HG02981 (cell line): ENCODE data around the gene ALOX5.
"Not testable (repeated sequence)": the region's sequence is repeated elsewhere in the genome, so short reads cannot be mapped to it uniquely, and the experiment has no call there.

ENCODE experiments used
- ATAC-seq: cut with Tn5 transposase; IDR thresholded peaks from one replicate; pipeline ENCODE4 v1.9.1; 2021; ENCODE audit warnings: mild to moderate bottlenecking, moderate library complexity; ENCODE audit not compliant: unreplicated experiment

The ALOX5 gene

DNA sequence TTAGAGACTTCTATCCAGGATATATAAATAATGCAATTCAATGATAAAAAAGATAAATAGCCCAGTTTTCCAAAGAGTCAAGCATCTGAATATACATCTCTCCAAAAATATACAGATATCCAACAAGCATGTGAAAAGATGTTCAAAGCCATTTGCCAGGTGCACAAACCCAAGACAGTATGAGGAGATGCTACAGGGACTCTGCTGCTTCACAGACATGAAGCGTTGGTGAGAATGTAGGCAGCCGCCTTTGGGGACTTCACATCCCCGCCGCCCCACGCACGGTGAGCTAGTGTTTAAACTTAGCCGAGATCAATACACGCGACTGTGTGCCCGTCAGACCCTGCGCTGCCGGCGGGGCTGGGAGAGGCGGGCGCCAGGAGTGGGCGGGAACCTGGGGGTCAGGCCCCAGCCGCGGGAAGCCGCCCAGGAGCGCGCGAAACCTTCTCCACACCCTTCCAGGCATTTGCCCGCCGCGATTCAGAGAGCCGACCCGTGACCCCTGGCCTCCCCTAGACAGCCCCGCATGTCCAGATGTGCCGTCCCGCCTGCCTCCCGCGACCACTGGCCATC lies 927 bp upstream of the ALOX5 start:
- peak; percentile 34 for ATAC-seq

DNA sequence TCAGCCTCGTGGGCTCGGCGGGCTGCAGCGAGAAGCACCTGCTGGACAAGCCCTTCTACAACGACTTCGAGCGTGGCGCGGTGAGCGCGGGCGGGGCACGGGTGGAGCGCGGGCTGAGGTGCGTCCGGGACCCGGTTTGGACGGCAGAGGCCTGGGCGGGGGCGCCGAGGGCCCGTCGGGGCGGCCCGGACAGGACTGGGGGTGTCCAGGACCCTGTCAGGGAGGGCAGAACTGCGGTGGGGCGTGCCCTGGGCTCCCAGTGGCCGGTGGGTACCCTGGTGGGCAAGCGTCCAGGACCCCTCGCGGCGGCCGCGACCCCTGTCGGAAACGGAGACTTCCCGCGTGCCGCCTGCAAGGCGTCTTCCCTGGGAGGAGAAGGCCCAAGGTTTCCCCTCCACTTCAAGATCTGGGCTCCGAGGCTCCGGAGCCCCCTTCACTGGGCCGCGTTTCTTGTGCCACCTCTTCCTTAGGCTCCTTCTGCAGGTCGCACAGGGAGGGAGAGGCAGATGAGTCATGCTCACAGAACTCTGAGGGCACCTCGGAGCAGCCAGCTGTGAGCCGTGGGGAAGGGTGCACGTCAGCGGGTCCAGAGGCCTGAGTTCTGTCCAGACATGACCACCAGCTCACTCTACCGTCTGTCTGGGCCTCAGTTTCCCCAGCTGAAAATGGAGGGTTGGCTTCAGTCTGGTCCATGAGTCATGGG lies 485 bp downstream of the ALOX5 start:
- no peak for ATAC-seq

DNA sequence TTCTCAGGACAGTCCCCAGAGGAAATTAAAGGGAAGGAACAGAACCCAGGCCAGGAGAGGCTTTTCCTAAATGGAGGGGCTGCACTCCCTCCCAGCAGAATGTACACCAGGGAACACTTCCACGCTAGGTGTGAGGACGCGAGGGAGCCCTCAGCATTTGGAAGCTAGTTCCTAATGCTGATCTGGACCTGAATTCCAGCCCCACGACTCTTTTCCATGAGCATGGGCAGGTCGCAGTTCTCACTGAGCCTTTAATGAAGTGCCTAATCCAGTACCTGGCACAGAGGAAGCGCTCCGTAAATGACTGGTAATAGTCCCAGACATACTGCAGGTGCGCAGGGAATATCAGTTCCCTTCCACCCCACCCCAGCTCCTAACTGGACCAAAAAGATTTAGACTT lies 1.1 kb downstream of the ALOX5 start:
- ATAC-seq, result no peak

DNA sequence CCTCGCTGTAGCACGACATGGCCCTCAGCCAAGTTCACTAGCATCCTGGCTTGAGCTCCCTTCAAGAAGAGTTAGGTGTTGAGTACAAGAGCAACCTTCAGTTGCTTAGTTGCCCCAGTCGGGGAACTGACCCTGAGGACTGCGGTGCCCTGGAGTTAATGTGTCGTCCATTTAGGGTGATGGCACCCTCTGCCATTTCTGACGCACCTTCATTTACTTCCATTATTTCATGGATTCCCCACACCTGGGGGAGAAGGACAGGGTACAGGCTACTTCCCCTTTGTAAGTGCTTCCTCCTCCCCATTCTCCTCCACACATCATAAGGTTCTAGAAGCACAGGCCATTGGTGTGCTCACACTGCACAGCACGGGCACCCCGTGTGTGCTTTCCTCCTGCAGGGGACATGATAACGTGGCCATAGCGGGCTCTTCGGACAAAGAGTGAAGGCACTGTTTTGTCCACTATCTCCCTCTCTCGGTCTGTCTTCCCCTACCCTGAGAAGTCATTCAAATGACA lies 1.8 kb downstream of the ALOX5 start:
- no peak for ATAC-seq

DNA sequence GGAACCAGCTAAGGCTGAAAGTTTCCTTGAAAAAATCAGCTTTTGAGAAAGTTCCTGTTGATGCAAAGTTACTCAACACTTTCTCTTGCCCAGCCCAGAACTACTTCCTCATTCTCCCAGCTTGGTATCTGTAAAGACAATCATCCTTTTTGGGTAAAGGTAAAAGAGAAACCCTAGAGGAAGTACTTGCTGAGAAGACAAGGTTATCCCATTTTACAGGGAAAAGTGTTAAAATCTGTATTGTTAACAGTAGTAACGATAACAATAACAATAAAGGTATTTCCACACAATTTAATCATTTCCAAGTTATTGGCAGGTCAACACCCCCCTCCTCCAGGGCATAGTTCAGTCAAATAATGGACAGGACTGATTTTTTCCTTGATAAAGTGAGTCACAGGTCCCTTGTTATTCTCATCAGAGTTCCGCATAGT lies 2.4 kb downstream of the ALOX5 start:
- ATAC-seq, result no peak

DNA sequence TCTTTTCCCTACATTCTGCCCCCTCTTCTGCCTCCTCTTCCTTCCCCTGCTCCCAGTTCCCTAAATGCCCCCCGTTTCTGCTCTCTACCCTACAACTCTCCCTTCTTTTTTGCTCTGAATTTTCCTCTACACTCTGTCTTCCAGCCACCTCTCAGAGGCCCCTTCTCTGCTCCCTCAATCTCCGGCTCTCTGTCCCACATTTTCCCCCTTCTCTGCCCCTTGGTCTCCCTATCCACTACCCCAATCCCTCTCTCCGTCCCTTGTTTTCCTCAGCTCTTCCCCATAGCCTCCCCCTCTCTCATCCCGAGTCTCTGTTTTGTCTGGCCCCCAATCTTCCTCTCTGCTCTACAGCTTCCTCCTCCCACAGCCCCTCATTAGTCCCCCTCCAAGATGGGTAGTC lies 3.3 kb downstream of the ALOX5 start:
- ATAC-seq, result no peak

DNA sequence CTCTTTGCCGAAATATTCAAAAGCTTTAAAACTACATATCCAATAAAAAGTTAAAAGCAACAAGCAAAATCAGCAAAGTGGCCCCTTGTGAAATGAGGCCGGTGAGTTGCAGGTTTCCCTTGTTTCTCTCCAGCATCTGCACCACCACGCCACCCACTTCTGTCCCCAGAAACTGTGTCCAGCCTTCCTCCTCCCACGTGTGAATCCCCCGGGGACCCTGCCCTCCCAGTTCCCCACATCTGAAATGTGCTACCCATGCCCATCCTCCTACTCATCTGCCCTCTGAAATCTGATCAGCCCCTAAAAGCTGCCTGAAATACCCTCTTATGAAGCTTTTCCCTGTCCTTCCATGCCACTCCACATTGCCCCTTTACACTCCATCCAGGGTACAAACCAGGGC lies 3.8 kb downstream of the ALOX5 start:
- no peak for ATAC-seq

DNA sequence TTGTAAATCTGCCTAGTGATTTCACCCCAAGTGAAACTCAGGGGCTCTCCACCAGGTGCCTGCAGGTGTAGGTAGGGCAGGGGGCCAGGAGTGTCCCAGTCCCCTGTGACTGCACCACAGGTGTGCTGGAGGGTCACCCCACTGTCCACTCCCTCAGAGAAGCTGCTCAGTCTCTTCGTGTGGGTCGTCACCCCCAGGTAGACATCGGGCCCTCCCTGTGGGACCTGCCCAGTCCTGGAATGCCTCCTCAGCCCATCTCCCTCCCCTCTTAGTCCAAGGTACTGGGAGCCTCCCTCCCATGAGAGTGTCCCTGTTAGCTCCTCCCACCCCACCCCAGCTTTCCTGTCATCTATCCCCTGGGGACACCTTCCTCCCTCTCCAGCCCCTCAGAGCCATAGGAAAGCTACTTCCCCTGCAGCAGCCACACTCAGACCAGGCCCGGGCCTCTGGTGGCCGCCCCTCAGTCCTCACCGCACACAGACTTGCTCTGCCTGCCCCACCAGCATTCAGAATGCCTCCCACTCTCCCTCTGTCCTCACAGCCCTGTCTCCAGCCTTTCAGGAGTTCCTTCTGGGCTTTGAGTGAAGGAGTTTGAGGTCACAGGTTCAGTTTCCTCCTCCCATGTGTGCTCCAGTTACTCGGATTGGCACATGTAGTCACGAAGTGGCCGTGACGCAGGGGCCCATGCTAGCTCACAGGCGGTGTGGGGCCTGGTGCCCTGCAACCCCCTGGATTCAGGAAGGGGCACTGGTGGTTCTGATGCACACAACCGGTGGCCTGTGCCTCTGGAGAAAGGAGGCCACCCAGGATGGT lies 5.1 kb downstream of the ALOX5 start:
- ATAC-seq, result no peak

DNA sequence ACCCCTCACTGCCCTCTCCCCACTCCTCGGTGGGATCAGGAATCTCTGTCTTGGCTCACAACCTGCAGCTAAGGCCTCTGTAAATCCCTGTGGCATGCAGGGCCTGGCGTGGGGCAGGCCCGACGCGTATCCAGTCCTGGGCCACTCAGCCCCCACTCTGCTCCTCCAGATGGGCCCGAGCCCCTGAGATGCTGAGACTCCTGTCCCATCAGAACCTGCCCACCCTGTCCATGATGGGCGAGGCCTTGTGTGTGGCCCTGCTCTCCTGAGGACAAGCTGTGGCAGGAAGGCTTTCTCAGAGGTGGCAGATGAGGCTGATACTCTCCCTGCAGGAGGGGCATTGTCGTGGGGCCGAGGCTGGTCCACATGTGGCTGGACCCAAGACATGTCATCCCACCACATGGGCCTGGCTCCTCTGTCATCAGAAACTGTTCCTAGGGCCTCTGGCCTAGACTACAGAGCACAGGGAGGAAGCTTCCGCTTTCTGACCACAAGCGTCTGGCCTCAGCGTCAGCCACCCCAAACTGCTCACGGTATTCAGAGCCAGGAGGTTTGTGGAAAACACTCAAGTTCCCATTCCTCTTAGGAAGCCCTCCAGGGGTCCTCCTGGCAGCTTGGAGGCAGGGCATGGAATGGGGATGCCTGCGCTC lies 6.0 kb downstream of the ALOX5 start:
- ATAC-seq, result no peak

DNA sequence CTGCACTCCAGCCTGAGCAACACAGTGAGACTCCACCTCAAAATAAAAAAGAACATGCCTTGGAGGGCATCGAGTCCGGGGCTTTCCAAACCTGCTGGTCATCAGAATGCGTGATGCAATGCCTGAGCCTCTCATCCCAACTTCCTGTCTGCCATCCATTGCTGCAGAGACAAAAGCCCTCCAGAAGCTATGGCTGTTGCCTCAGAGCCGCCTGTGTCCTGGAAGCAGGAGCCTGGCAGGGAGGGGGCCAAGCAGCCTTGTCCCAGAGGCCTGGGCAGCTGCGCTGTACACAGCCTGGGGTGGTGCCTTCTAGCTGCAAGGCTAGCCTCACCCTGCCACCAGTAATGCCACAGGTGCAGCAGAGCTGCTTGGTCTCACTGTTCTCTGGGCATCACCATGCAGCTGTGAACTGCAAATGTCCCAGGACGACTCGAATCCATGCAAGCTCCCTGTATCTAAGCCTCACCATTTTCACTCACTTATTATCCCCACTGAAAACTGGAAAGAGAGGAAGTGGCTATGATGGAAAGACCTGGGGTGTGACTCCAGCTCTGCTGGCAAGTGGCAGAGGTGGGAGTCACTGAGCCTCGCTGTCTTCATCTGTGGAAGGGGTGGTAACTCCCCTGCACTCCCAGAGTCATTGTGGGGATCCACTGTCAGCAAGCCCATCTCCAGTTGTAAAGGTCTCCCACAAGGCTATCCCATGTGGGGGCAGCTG lies 7.0 kb downstream of the ALOX5 start:
- no peak for ATAC-seq

DNA sequence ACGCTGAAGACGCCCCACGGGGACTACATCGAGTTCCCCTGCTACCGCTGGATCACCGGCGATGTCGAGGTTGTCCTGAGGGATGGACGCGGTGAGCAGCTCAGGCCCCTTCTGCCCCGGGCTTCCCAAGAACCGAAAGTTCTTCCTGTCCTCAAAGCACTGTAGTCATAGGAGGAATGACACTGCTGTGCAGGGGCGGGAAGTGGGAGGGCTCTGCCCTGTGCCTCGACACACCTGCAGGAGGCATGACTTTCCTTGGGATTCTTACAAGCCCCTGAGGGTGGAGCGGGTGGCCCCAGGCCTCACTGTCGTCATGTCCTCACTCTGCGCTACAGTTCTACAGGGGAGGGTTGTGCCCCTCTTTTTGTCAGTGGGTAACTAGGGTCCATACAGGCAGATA lies 8.6 kb downstream of the ALOX5 start:
- no peak for ATAC-seq

DNA sequence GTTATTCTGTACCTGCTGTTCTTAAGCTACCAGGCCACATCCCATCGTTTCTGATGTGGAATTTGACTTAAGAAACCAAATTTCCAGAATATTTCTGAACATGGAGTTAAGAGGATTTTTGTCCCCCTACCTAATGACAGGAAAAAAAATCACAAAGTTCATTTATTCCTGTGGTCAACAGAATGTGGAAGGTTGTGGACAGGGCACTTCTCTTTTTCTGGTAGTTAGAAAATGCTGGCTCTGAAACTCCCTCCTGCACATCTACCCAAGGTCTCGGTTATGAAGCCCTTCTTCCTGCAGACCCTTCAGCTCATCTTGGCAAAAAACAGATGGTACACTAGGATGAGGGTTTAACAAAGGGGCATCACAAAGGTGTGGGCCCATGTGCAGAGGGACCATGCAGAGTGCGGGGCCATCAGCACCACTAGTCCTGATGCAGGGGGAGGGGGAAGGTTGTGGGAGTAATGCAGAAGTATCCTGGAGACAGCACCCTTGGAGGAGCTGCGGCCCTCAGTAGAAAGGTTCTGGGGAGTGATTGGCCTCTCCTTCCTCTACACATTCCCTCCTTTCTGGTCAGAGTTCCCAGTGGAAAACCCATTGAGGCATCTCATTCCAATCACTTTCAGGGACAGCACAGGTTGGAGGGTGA lies 9.8 kb downstream of the ALOX5 start:
- no peak for ATAC-seq

DNA sequence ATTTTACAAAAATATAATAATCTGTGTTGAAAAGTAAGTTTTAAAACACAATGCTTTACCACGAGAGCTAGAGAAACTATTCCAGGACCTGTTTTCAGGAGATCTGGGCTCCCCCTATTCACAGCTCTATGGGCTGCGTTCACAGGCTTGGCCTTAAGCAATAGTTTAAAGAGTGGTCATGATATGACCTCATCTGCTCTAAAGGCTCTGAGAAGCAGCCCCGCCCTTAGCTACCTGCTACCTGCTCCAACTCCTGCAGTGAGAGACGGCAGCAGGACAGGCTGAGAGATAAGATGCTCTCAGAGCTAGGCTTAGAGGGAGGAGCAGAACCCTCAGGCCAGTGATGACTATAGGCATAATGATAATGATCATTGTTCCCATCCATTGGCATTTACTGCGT lies 12.6 kb downstream of the ALOX5 start:
- ATAC-seq, result no peak

DNA sequence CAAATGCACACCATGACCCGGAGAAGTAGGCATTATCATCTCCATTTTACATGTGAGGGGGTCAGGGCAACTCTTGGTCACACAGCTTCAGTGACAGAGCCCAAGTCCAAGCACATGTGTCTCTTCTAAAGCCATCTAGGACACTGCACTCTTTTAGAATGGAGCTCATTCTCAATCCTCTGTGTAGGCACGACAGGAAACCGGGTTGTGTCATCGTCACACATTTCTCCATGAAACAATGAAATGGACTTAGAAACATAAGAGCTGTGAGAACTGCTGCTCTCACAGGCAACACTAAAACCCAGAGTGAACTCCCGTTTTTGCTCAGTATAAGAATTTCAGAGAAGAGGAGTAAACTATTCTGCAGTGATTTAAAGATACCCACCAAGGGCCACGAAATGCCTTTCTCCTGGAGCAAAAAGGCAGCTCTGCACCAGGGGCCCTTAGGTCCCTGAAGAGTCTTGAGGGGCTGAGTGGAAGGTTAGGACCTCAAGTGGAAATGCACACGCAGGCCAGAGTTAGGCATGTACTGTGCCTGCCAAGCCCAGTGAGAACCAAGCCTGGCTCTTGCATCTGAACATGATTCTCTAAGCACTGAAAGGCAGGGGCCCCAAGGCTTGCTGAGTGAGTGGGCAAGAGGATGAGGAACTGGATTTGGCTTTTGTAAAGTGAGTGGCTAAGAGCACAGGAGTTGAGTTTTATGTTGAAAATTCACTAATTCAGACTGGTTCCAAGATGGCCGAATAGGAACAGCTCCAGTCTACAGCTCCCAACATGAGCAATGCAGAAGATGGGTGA lies 13.3 kb downstream of the ALOX5 start:
- ATAC-seq, result no peak

DNA sequence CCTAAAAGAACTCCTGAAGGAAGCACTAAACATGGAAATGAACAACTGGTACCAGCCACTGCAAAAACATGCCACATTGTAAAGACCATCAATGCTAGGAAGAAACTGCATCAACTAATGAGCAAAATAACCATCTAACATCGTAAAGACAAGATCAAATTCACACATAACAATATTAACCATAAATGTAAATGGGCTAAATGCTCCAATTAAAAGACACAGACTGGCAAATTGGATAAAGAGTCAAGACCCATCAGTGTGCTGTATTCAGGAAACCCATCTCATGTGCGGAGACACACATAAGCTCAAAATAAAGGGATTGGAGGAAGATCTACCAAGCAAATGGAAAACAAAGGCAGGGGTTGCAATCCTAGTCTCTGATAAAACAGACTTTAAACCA lies 15.7 kb downstream of the ALOX5 start:
- ATAC-seq, result not testable (repeated sequence)

DNA sequence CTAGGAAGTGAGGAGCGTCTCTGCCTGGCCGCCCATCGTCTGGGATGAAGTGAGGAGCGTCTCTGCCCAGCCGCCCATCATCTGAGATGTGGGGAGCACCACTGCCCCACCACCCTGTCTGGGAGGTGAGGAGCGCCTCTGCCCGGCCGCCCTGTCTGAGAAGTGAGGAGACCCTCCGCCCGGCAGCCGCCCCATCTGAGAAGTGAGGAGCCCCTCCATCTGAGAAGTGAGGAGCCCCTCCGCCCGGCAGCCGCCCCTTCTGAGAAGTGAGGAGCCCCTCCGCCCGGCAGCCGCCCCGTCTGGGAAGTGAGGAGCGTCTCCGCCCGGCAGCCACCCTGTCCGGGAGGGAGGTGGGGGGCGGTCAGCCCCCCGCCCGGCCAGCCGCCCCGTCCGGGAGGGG lies 17.6 kb downstream of the ALOX5 start:
- not testable (repeated sequence) for ATAC-seq

DNA sequence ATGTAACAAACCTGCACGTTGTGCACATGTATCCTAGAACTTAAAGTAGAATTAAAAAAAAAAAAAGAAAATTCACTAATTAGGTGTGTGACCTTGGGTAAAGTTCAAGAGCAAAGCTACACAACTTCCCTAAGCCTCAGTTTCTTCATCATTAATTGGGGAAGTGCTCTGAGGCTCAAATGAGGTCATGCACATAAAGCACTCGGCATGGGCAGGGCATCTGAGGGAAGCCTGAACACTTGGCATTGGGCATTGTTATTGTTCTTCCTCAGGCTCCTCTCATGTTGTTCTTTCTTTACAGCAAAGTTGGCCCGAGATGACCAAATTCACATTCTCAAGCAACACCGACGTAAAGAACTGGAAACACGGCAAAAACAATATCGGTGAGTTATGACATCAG lies 21.5 kb downstream of the ALOX5 start:
- no peak for ATAC-seq

DNA sequence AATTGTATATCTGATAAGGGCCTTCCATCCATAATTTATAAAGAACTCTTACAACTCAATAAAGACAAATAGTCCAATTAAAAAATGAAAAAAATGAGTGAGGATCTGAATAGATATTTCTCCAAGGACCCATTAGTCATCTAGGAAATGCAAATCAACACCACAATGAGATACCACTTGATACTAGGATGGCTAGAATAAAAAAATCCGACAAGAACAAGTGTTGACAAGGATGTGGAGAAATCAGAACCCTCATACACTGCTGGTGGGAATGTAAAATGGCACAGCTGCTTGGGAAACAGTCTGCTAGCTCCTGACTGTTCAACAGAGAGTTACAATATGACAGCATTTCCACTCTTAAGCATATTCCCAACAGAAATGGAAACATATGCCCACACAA lies 24.6 kb downstream of the ALOX5 start:
- ATAC-seq, result no peak

DNA sequence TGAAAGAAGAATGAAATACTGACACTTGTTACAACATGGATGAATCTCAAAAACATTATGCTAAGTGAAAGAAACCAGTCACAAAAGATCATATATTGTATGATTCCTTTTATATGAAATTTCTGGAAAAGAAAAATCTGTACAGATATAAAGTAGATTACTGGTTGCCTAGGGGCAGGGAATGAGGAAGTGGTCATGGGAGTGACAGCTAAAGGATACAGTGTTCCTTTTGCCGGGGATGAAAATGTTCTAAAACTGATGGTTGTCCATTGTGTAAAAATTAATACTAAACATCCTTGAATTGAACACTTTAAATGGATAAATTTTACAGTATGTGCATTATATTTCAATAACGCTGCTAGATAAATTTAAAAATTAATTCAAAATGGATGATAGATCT lies 25.1 kb downstream of the ALOX5 start:
- no peak for ATAC-seq
